NCI-H1048 (cell line): Measurements from ENCODE around the gene GTF3C4.

ENCODE experiments used
- DNase-seq: peaks from one replicate; lab custom pipeline; 2025; lab: John Stamatoyannopoulos, UW

GTF3C4 gene

DNA sequence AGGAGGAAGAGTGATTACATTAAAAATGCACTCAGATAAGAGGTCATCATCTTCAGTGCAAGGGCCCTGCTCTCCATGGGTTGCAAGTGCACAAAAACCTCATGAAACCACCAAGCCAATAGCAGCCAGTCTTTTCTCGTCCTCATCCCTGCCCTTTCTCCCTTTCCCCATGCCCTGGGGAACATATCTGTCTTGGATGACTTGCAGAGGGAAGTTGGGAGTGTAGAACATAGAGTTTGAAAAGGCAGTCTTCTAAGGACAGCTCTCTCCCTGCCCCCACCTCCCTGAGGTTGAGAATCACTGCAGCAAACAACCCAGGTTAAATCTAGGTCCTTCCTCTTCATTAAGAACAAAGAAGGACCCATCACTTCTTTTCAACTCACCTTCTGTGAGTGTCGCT, 22.5 kb upstream of the GTF3C4 start:
- DNase-seq = no peak

DNA sequence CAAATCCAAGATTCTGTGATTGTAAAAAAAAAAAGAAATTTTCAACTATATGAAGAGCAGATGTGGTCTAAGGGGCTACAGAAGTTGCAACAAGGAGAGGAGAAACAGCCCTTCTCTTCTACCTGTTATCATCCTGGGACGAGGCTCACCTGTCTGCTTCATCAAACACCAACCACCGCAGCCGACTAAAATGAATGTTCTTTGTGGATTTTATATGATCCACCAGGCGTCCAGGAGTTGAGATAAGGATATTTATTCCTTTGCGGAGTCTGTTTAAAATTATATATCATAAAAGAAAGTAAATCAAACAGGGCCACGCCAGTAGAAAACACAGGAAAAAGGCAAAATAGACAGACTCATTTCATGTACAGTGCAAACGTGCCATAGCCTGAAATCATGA, 22.0 kb upstream of the GTF3C4 start:
- DNase-seq = no peak

DNA sequence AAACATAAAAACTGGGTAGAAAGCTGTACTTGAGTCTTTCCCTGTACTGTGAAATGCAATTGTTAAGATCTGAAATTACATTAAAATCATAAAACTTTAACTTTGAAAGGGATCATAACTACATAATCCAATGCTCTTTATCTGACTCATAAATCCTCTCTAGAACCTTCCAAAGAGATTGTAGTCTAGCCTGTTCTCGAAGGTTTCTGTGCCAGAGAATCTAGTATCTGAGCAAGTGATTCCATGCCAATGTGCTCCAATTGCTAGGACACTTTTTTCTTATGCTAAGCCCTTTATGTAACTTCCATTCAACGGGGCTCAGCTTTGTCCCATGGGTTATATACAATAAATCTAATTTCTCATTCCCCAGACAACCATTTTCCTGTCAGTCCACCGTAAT, 21.6 kb upstream of the GTF3C4 start:
- no peak for DNase-seq

DNA sequence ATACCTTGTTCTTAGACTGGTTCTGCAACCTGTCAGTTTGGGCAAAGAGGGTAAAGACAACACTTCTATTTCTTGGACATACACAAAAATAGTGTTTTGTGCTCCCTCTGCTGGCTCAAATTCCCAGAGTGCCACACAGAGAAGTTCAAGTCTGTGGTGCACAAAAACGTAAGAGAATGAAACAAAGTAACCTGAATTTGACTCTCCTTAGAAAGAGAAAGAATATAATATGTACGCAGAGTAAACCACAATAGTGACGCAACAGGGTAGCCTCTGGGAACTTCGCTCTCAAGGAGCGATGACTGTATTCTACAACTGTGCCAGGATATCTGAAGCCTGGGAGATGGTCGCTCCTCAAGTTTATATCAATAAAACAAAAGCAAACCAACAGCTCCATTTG, 19.0 kb upstream of the GTF3C4 start:
- no peak for DNase-seq

DNA sequence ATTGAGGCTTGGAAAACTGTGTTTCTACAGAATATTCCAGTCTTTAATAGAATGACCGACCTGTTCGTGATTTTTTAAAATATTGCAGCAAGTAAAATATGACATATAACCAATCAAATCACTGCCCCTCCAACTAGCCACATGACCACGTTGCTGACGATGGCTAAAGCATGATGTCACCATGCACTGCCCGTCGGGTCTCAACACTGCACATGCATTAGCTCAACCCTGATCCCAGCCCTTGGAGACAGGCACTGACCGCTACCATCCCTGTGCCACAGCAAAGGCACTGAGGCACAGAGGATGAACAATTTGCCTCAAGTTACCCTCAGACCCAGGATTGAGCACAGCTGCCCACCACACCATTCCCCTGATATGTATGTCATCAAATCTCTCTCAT, 14.0 kb upstream of the GTF3C4 start:
- DNase-seq = no peak

DNA sequence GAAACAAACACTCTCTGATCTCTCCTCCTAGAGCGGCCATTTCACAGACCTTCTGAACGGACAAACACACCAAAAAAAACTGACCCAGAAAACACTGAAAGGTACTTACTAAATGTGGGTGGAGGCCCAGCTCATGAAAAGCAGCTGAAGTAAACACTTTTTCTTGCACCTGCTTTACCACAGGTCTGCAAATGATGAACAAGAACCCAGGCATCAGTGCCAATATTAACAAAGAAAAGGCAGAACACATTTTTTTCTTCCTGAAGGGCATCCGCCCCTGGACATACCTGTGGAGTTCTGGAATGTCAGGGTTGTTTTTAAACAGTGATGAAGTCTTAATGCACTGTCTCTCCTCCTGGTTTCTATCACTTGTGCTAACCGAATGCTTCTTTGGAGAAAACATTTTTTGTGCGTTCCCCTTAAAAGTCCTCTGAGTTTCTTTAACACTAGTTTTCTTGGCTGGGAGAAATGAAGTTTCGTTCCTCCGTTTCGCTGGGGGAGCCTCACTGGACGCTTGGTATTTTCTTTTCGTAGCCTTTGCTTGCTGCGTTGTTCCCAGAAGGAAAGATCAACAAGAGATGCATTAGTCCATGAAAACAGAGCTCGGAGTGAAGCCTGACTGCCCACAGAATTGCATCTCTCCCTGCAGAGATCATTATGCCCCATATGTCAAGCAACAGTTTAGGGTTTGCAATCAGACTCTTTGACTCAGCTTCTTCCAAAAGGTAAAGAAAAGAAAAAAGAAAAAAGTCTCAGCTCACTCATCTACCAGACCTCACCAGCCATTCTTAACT, 7.9 kb upstream of the GTF3C4 start:
- DNase-seq = no peak

DNA sequence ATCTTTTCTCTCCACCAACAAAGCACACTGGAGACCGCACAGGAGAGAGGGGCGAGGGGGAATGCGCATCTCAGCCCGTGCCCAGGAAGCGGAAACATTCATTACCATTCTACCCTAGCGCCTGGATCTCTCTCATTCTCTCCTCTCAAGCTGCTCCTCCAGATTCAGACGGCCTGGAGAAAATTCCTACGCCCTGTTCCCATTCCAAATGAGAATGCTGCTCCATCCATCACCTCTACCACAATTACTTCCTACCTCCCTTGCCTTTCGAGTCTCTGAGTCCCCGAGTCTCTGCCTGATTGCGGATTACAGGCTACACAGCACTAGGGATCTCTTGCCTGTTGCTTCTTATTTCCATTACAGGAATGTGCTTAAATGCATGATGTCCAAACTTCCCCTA, 7.1 kb upstream of the GTF3C4 start:
- DNase-seq = no peak

DNA sequence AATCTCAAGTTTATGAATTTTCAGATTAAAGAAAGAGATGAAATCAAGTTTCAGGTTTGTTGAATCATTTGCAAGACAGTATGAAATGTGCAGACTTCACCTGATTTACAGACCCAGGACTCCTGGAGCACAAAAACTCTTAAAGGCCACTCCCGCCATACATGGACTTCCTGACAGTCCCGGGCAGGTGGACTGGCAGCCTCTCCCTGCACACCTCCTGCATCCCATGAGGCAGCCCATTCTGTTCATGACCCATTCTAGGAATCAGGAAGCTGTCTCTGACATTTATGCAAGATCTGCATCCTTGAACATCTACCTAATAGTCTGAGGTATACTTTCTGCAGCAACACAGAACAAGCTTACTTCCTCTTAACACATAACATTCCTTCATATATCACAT, 6.4 kb upstream of the GTF3C4 start:
- no peak for DNase-seq

DNA sequence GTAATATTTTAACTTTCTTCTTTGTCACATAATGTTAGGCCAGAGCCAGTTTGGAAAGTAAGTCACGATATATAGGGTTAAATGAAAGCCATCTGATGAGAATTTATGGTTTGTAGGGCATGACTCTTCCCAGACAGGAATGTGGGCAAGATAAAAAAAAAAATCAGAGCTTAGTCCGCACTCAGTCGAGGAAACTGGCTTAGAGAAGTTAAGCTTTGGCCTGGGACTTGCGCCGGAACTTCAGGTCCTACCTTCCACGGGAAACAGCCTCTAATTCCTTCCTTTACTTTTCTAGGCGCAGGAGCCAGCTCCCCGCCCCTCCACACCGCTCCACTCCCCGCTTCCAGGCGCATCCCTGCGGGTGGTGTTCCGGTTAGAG, 956 bp upstream of the GTF3C4 start:
- DNase-seq = no peak

DNA sequence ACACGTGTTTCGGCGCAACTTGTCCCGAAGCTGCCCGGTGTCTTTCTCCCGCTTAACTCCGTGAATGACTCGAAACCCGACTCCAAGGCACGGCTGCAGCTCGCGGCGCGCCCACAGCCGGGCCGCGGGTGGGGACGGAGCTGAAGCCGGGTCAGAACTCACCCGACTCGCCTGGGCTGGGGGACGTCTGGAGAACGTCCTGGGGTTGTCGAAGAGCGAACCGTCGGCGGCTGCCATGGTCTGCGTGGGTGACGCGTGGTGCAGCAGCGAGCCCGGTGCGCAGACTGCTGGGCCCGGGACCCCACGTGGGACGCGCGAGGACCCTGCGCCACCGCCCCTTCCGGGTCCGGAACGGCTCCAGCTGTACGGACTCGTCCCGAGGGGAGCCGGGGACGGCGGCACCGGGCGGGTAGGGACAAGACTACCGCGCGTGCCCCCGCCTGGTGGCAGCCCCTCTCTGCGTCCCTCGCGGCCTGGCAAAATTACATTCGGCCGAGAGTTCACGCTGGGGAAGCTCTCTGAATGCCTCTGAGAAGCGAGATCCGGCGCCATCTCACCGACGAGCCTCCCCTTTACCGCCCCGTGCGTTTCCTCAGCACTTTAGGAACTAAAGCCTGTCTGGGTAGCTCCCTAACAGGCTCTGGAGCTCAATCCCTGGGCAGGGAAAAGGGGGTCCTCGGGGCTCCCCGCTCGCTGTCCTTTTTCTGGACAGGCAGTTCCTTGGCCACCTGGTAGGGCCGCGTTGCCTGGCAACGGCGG, 387 bp upstream of the GTF3C4 start, which contains the start of gene DDX31:
Gene DDX31 (minus strand): TSS at position 286 of the 759 bp plus-strand sequence. CDS start 49 bp downstream, at position 237.
- DNase-seq = peak; percentile 61

DNA sequence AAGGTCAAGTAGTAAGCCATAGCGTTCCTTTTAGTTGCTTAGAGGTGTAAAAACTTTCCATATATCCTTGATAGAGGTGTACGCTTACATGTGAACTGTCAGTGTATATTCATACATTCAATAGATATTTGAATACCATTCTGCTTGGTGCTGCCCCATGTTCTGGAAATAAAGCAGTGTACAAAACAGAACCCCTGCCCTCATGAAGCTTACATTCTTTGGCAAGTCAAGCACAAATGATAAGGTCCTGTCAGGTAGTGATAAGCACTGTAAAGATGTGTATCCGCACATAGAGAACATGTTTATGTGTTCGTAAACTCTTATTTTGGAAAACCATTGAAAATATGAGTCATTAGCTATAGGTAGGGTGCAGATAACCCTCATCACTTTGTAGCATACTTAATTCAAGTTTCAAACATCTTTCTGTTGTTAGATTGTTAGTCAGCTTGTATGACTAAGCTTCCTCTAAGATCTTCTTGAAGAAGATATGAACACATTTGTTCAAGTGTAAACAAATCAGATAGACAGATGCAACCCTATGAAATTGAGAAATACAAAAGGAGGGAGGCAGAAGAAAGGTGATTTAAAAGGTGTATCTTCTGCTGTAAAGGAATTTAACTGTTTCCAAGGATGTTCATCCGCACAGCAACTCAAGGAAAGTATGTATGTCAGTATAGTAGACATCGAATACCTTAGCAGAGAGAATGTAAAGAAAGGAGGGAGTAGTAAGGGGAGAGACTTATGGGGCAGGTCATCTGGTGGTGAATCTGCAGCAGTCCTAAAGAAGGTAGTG, 1.6 kb downstream of the GTF3C4 start:
- DNase-seq = no peak

DNA sequence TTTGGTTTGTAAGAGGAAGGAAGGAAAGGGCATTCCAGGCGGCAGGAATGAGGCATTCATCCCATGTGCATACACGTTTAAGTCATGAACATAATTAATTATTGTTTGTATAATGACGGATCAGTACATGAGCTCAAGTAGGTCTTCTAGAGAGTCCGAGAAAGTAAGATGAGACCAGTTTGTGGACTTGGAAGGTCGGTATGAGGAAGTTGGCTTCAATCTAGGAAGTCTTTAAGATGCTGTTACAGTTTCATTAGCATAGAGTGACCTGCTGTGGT, 2.1 kb downstream of the GTF3C4 start:
- DNase-seq = no peak

DNA sequence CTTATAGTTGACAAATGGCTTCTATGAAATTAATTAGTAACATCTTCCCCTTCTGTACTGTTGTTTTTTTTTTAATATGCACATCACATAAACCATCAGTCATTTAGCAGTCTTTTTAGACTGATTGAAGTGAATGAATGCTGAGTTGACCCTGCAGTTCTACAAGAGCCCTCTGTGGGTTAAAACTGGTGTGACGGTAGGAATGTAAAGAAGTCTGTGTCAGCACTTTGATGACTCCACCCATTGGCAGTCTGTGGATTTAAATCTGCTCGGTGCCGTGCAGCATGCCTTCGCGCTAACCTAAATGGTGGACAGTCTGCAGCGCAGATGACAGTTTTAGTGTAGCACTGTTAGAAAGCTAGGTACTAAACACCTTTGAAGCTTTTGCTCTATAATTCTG, 3.1 kb downstream of the GTF3C4 start:
- no peak for DNase-seq

DNA sequence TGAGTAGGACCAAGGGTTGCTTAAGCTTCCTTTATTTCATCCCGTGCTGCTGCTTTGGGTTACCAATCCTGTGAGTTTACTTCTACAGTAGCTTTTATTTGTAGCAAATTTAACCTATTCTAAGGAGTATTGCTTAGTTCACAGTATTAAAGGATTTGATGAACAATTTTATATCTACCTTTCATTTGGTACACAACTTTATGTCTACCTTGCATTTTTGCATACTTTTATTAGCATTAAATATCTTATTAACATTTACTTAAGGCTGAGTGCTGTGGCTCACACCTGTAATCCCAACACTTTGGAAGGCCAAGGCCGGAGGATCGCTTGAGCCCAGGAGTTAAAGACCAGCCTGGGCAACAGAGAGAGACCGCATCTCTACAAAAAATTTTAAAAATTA, 4.2 kb downstream of the GTF3C4 start:
- no peak for DNase-seq

DNA sequence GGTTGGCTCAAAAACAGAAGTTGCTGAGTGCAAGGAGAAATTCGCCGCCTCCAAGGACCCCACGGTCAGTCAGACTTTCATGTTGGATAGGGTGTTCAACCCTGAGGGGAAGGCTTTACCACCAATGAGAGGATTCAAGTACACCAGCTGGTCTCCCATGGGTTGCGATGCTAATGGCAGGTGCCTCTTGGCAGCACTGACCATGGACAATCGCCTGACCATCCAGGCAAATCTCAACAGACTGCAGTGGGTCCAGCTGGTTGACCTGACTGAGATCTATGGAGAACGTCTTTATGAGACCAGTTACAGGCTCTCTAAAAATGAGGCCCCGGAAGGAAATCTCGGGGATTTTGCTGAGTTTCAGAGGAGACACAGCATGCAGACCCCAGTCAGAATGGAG, 7.7 kb downstream of the GTF3C4 start:
- DNase-seq = no peak

DNA sequence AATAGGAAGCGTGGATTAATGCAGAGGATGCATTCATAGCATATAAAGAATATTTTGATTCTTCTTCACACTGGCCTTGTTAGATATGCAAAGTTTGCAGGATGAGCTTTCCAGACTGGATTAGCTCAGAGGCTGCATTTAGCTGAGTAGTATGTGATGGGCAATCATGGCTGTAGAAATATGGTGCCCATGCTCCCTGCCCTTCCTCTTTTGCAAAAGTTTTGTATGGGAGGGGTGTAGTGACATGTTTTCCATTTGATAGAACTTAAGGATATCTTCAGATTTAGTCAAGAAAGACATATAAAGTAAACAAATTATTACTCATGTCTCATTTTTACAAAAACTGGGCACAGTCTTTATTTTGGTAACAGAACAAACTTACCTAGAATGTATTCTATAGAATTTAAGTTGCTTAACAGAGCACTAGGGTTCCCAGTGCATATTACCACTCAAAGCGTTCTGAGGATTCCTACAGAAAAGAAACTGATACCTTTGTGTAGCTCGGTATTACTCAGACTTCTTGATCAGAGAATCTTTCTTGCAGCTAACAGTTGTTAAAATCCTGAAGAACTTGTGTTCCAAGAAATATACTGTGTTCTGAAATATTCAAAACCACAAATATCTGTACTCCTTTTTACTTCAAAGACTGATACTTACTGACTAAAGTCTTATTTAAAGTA, 9.8 kb downstream of the GTF3C4 start:
- DNase-seq = no peak

DNA sequence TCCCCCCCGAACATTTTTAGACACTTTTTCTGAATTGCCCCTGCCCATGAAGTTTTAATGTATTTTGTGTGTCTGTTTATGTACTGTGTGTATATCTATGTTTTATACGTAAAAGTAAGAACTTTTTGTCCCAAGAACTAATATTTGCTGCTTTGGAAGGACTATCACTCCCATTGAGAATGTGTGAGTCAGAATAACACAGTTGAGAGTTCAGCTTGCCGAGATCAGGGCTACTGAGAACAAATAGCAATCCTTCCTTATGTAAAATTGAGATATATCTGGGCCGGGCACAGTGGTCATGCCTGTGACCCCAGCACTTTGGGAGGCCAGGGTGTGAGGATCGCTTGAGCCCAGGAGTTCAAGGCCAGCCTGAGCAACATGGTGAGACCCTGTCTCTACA, 11.3 kb downstream of the GTF3C4 start:
- no peak for DNase-seq

DNA sequence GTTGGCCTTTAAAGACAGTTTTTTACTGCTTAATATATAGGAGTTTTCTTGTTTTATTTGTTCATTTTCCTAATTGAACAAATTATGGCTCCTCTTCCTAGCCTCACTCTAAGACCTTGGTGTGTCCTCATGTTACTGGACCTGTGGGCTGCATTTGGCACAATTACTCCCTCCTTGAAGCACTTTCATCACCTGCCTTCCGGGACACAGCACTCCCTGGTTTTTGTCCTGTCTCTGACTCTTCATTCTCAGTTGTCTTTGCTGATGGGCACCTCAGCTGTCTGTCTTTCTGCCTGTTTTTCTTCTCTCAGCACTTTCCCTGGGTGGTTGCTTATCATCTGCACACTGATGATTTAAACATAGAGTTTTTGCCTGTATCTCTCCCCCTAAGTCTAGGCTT, 13.6 kb downstream of the GTF3C4 start:
- no peak for DNase-seq

DNA sequence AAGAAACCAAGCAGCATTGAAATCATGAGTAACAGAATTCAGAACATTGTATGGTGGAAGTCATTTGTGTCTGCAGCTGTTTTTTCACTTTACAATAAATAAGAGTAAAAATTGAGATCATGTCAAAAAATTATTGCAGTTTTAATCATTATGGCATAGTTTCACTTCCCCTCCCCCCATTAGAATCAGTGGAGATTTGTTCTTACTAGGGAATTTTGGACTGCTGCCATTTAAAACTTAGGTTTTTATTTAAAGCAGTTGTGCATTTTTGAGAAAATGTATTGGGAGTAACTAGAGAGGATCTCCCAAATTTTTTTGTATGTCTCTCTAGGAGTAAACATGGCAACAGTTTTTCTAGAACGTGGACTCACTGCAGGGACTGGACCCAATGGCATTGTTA, 20.4 kb downstream of the GTF3C4 start:
- no peak for DNase-seq

DNA sequence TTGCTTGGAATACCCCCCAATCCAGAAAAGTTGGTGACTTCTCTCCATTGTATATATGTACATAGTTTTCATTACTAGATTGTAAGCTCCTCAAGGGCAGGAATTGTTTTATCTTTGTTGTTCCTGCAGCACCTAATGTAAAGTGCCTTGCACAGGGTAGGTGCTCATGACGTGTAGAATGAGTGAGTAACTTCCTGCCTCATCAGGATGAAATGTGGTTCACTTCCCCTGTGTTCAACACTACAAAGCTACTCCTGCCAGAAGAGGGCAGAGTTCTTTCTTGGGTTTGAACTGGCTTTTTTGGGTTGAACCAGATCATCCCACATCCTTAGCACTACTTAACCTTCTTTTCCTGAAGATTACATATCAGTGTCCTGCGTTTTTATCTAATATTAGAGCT, 23.9 kb downstream of the GTF3C4 start:
- DNase-seq = no peak

DNA sequence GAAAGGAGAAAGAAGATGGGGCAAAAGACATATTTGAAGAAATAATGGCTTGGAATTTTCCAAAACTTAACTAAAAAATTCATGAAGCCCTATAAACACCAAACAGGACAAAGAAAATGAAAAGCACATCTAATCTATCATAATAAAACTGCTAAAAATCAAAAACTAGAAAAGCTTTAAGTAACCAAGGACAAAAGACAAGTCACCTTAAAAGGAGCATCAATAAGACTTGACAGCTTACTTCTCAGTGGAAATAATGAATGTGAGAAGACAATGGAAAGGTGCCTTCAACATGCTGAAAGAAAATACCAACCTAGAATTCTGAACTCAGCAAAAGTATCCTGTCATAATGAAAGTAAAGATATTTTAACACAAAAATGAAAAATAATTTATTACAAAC, 27.0 kb downstream of the GTF3C4 start:
- DNase-seq = no peak

DNA sequence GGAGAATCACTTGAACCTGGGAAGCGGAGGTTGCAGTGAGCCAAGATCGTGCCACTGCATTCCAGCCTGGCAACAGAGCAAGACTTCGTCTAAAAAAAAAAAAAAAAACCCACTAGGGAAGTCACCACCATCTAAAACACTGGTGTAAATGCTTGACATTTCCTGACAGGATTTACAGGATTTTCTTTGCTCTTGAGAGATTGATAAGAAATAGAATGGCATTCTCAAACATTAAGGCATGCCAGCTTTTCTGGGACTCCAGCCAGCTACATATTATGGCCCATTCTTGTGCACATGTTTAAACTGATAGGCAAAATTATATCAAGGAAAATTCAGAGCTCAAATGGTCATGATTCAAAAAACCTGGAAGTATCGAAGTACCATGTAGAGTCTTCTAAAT, 28.7 kb downstream of the GTF3C4 start:
- DNase-seq = no peak

DNA sequence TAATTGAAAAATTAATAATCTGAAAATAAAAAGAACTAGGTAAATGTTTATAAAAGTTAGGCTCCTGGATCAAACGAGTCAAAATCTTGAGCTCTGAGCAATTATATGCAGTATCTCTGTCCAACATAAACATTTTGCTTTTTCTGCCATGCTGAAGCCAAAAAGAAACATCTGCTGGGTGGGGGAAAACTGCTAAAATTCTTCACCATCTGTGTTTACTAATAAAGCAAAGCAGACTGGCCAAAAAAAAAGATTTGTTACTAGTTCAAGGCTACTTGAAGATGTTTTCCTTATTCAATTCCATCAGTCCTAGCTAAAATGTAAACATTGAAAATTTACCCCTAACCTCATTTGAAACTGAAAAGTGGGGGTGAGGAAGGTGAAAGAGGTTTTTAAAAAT, 29.7 kb downstream of the GTF3C4 start:
- no peak for DNase-seq
